ENCODE measurements around the gene USP4. TPM values are rescaled to one million over a fixed set of nuclear protein-coding genes. Genes with fewer than 3 reads are reported as not detected.

USP4 gene
- total RNA-seq, 1 donor from 2014 or later, result 39.4 TPM

Small RNA genes within 50 kb of the gene (microRNA-seq; reads per million reads assigned to microRNA genes)
- gene MIR4271, result not detected

Other genes with a start within 250 kb of the USP4 start
- 52.9 TPM for gene QRICH1, start 246.0 kb downstream of the USP4 start, total RNA-seq
- gene QARS1, start 235.3 kb downstream of the USP4 start, total RNA-seq, result 207 TPM
- gene USP19, start 219.2 kb downstream of the USP4 start, total RNA-seq, result 54.0 TPM
- 543 TPM for gene LAMB2, start 207.0 kb downstream of the USP4 start, total RNA-seq
- gene CCDC71, start 173.7 kb downstream of the USP4 start, total RNA-seq, result 9.4 TPM
- gene KLHDC8B, start 168.5 kb downstream of the USP4 start, total RNA-seq, result 128 TPM
- gene C3orf62, start 62.8 kb downstream of the USP4 start, total RNA-seq, result 2.1 TPM
- gene GPX1, start 18.3 kb upstream of the USP4 start, total RNA-seq, result 136 TPM
- gene RHOA, start 71.9 kb upstream of the USP4 start, total RNA-seq, result 285 TPM
- gene TCTA, start 72.4 kb upstream of the USP4 start, total RNA-seq, result 17.1 TPM
- 20.5 TPM for gene AMT, start 82.4 kb upstream of the USP4 start, total RNA-seq
- 15.5 TPM for gene NICN1, start 89.3 kb upstream of the USP4 start, total RNA-seq
- 129 TPM for gene DAG1, start 130.2 kb upstream of the USP4 start, total RNA-seq
- 0.27 TPM for gene BSN, start 214.4 kb upstream of the USP4 start, total RNA-seq